ENCODE measurements around the gene NME3. TPM values are rescaled to one million over a fixed set of nuclear protein-coding genes. Genes with fewer than 3 reads are reported as not detected.

The NME3 gene
- total and polyA plus RNA-seq, 2 of the 4 experiments (the other 2 are of a cell fraction) = 12.7 to 41.2 TPM

DNA sequence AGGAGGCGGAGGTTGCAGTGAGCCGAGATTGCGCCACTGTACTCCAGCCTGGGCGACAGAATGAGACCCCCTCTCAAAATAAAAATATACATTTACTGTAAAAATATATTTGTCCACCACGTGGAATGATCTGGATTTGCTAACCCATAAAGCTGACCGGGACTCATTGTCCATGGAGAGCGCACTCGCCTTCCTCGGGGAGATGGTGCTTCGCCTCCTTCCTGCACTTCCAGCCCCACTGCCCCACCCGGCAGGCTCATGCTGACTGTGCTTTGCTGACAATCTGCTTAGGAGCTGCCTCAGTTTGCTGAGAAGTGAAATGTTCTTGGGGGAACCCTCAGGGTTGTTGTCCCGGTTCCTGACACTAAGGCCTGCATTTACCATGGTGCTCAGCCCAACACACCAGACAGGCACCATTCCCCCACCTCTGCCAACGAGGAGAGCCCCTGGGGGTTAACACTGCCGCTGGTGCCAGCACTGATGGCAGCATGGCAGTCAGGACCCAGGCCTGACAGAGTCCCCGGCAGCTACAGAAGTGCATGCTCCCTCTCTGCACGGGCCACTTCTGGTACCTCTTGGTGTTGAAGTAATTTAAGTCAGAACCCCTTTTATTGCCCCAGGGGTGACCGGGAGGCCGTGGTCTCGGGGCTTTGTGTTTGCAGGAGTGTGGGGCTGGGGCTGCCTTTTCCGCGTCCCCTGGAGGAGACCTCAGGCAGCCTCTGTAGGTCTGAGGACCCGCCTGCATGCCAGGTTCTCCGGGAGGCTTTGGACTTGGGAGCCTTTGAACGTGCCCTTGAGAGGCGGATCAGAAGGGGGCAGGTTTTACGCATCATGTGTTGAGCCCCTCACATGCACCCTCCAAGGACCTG is 13.9 kb upstream of the NME3 start:
- peak overlapping the region; percentile 55 for H2AK9ac ChIP-seq (replicated peaks; ENCODE audit: low read depth, low read length, poor library complexity)
- no peak overlapping the region for H3K23ac ChIP-seq (ENCODE audit: low read depth, low read length)
- BruUV-seq (replicated peaks) = no TSS peak
- dilution Hi-C loops (cut with HindIII; ENCODE audit: low sequenced_read_pairs, unreplicated experiment) = no loop called here
- H2BK20ac ChIP-seq (ENCODE audit: low read depth, low read length) = no peak overlapping the region
- no peak overlapping the region for H4K91ac ChIP-seq (ENCODE audit: insufficient read depth, low read depth, low read length)
- POLR2A ChIA-PET (ENCODE audit: unreplicated experiment) = no interaction called here
- no peak overlapping the region for H2AFZ ChIP-seq (replicated peaks; ENCODE audit: low read length, poor library complexity)
- no peak overlapping the region for H2BK5ac ChIP-seq (ENCODE audit: low read depth, low read length, poor library complexity, severe bottlenecking)
- DNase-seq (no peak), ATAC-seq (ENCODE audit: low read depth) (no peak)
- H3K14ac ChIP-seq (replicated peaks; ENCODE audit: low read depth, low read length) = no peak overlapping the region
- no peaks in the 10 kb centered on the region for H3K27me3 ChIP-seq (ENCODE audit: control insufficient read depth, insufficient read depth, low read length)
- no peak overlapping the region for H3K4me3 ChIP-seq (ENCODE audit: insufficient read depth, low read depth, low read length)
- H3K4me1 ChIP-seq (ENCODE audit: control insufficient read depth, insufficient read depth, low read length) = peaks cover 3% of the 10 kb centered on the region; the same call in 1 of the 2 replicates
- no peak overlapping the region for H3K18ac ChIP-seq (ENCODE audit: low read depth, low read length)
- CTCF ChIA-PET = no interaction called here
- no peak overlapping the region for H3K9ac ChIP-seq (ENCODE audit: low read depth, low read length)
- no peak overlapping the region for H4K8ac ChIP-seq (ENCODE audit: low read depth in 2 of 2, low read length in 2 of 2)
- no peak overlapping the region for H4K5ac ChIP-seq (ENCODE audit: low read depth, low read length)
- no peak overlapping the region for H3K27ac ChIP-seq (ENCODE audit: insufficient read depth, low read length)
- H3K36me3 ChIP-seq (ENCODE audit: control insufficient read depth, insufficient read depth, low read length) = peaks cover 32% of the 10 kb centered on the region
- peaks cover 17 to 55% of the 10 kb centered on the region in 2 experiments for H3K79me1 ChIP-seq (ENCODE audit: low read depth in 1 of 2, low read length in 2 of 2)
- in situ Hi-C loops (cut with MboI; ENCODE audit: low sequenced_read_pairs) = no loop called here
- intact Hi-C loops (cut with micrococcal nuclease) = loop anchor here (5.0 kb wide), 1 partner anchor 42 kb away; the partner anchor contains the start of genes FAHD1 and HAGH
- H3K4me2 ChIP-seq (ENCODE audit: low read depth, low read length) = no peak overlapping the region
- no peak for TF ChIP-seq BHLHE40 (IDR thresholded peaks at IDR 0.05; ENCODE audit: low read depth, low read length)
- 94% methylated on average over 7 of the region's 26 CpGs; no CpG with 5 or more reads in 1 of the 2 experiments for WGBS, 2 experiments (ENCODE audit: extremely low coverage in 2 of 2, insufficient read length in 1 of 2)
- H2BK15ac ChIP-seq (ENCODE audit: low read depth, low read length) = no peak overlapping the region
- no peak overlapping the region for H2AK5ac ChIP-seq (ENCODE audit: low read depth, low read length)
- peaks cover 38% of the 10 kb centered on the region for H4K20me1 ChIP-seq (ENCODE audit: insufficient read depth, low read length)
- H3K9me3 ChIP-seq (ENCODE audit: control insufficient read depth, insufficient read depth, low read length) = no peaks in the 10 kb centered on the region
- H3K9me1 ChIP-seq (ENCODE audit: insufficient read depth, low read length) = peaks cover 7% of the 10 kb centered on the region; the same call in 1 of the 2 replicates
- H3K4ac ChIP-seq (ENCODE audit: low read depth, low read length) = no peak overlapping the region
- no peak overlapping the region for H2BK120ac ChIP-seq (ENCODE audit: low read depth, low read length)
- H3K56ac ChIP-seq (ENCODE audit: extremely low read depth, insufficient read depth, low read length) = no peak overlapping the region
